Suprapubic skin (tissue), 3 donors: ENCODE results near the gene CLMN.

ENCODE experiments used
- EP300 ChIP-seq: sonication (generic); formaldehyde crosslinking; IDR thresholded peaks from one replicate; pipeline ENCODE4 v1.6.1; 2017; ENCODE audit warnings: antibody characterized with exemption
- POLR2A ChIP-seq, 2 donors: fragments of 450-650 bp; IDR thresholded peaks; one replicate each; pipeline ENCODE4 v1.6.1; 2017; ENCODE audit warnings: antibody characterized with exemption in 2 of 2, mild to moderate bottlenecking in 2 of 2, moderate library complexity in 2 of 2
- TF ChIP-seq, protein P1 (sequence below), 2 donors: fragments of 200-600 bp in 1 of 2; fragments of 450-650 bp in 1 of 2; sonication (generic) in 1 of 2; IDR thresholded peaks; one replicate each; pipeline ENCODE4 v1.5.1; 2016 to 2019; ENCODE audit warnings: antibody characterized with exemption in 2 of 2, mild to moderate bottlenecking in 1 of 2, moderate library complexity in 1 of 2

DNA sequence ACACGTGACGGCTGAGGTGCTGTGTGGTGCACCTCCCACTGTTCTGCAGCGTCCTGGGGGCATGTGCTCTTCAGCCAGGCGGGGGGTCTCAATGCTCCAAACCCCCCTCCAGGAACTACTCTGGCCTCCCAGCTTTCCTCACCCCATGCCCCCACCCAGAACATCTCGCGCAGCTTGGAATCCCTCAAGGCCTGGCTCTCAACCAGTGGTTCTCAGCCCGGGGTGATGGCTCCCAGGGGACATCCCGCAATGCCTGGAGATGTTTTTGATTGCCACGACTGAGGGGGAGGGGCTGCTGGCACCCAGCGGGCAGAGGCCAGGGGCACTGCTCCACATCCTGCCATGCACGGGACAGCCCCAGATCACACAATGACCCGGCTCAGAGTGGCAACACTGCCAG is 83.5 kb downstream of the CLMN start:
- TF ChIP-seq POLR2A (IDR thresholded peaks at IDR 0.05): no peak
- TF ChIP-seq, protein P1, sequence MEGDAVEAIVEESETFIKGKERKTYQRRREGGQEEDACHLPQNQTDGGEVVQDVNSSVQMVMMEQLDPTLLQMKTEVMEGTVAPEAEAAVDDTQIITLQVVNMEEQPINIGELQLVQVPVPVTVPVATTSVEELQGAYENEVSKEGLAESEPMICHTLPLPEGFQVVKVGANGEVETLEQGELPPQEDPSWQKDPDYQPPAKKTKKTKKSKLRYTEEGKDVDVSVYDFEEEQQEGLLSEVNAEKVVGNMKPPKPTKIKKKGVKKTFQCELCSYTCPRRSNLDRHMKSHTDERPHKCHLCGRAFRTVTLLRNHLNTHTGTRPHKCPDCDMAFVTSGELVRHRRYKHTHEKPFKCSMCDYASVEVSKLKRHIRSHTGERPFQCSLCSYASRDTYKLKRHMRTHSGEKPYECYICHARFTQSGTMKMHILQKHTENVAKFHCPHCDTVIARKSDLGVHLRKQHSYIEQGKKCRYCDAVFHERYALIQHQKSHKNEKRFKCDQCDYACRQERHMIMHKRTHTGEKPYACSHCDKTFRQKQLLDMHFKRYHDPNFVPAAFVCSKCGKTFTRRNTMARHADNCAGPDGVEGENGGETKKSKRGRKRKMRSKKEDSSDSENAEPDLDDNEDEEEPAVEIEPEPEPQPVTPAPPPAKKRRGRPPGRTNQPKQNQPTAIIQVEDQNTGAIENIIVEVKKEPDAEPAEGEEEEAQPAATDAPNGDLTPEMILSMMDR (IDR thresholded peaks at IDR 0.05): no peak
- no peak for TF ChIP-seq EP300
